Common myeloid progenitor, CD34-positive (primary cell): ENCODE results near the gene MND1.

Source experiments
- CTCF ChIA-PET: fragments of 350-600 bp; sonication (Branson Sonifier 250); formaldehyde crosslinking; loops from one replicate; lab custom pipeline; 2021; ENCODE audit warnings: antibody characterized with exemption; lab: Charles Lee
- POLR2A ChIA-PET: fragments of 350-600 bp; sonication (Branson Sonifier 250); formaldehyde crosslinking; loops from one replicate; lab custom pipeline; 2021; ENCODE audit warnings: antibody characterized with exemption; lab: Charles Lee
- DNase-seq, 3 donors: peaks; one replicate each; pipeline versions ENCODE4 v3.0.0 to v3.0.0-alpha.2; 2013
- H3K27ac ChIP-seq, 2 experiments: 1 replicate in 1 of 2; 2 replicates in 1 of 2; pipeline ENCODE4 v1.7.0; 2013; ENCODE audit warnings: inconsistent platforms in 2 of 2, low read length in 2 of 2, mild to moderate bottlenecking in 2 of 2, low read depth in 1 of 2, moderate library complexity in 1 of 2; ENCODE audit not compliant: severe bottlenecking in 2 of 2, insufficient read depth in 1 of 2, poor library complexity in 1 of 2
- H3K27me3 ChIP-seq, 5 experiments: replicated peaks in 2 of 5; 1 replicate in 3 of 5; 2 replicates in 2 of 5; pipeline versions ENCODE4 v1.6.1 to v1.7.0; 2013; ENCODE audit warnings: low read length in 4 of 5, mild to moderate bottlenecking in 2 of 5, moderate library complexity in 2 of 5, inconsistent platforms in 1 of 5; ENCODE audit not compliant: insufficient read depth in 5 of 5, control insufficient read depth in 4 of 5
- H3K36me3 ChIP-seq, 4 experiments: 1 replicate in 2 of 4; 2 replicates in 2 of 4; pipeline versions ENCODE4 v1.6.1 to v1.7.0; 2013; ENCODE audit warnings: low read length in 3 of 4, control low read depth in 1 of 4, mild to moderate bottlenecking in 1 of 4; ENCODE audit not compliant: control insufficient read depth in 4 of 4, insufficient read depth in 4 of 4
- H3K4me1 ChIP-seq, 4 experiments: 1 replicate in 3 of 4; 2 replicates in 1 of 4; pipeline versions ENCODE4 v1.6.1 to v1.7.1; 2013; ENCODE audit warnings: low read length in 3 of 4, mild to moderate bottlenecking in 3 of 4, control low read depth in 1 of 4, inconsistent platforms in 1 of 4, moderate library complexity in 1 of 4; ENCODE audit not compliant: control insufficient read depth in 4 of 4, insufficient read depth in 4 of 4; ENCODE audit errors: control extremely low read depth in 1 of 4
- H3K4me3 ChIP-seq, 7 experiments: 1 replicate in 4 of 7; 2 replicates in 3 of 7; pipeline versions ENCODE4 v1.5.1 to v1.7.0; 2013; ENCODE audit warnings: mild to moderate bottlenecking in 7 of 7, low read length in 6 of 7, moderate library complexity in 6 of 7, inconsistent platforms in 2 of 7, low read depth in 2 of 7, control low read depth in 1 of 7; ENCODE audit not compliant: insufficient read depth in 4 of 7, control insufficient read depth in 1 of 7; ENCODE audit errors: extremely low read depth in 1 of 7
- H3K9me3 ChIP-seq, 5 experiments: 1 replicate in 4 of 5; 2 replicates in 1 of 5; pipeline versions ENCODE4 v1.6.1 to v1.7.1; 2013; ENCODE audit warnings: low read length in 4 of 5, mild to moderate bottlenecking in 2 of 5, inconsistent platforms in 1 of 5, low read depth in 1 of 5, moderate library complexity in 1 of 5; ENCODE audit not compliant: control insufficient read depth in 4 of 5, insufficient read depth in 2 of 5; ENCODE audit errors: control extremely low read depth in 1 of 5
- WGBS: methylation state at CpG from one replicate; pipeline ENCODE4 v1.1.5; 2013; ENCODE audit not compliant: insufficient coverage; 5-methylcytosine and 5-hydroxymethylcytosine counted together

Gene MND1

DNA sequence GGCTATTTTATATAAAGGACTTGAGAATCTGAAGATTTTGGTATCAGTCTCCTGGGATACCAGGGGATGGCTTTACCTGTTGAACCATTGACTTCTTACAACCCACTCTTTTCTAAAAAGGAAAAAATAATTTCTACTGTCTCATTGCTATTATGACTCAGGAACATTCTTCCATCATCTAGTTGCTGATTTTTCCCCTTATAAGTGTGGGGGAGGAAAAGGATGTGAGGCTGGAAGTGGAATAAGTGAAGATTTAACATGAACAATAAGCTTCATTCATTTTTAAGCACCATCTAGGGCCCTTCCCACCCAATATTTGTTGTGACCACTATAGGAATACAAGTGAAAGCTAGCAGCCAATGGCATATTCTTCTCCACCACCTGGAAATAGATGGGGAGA, 10.6 kb upstream of the MND1 start:
- no peak overlapping the region for H3K4me3 ChIP-seq
- no peak overlapping the region for H3K27ac ChIP-seq
- DNase-seq = no peak
- H3K4me1 ChIP-seq = no peaks in the 10 kb centered on the region
- H3K27me3 ChIP-seq = no peaks in the 10 kb centered on the region
- POLR2A ChIA-PET = no interaction called here
- H3K36me3 ChIP-seq = no peaks in the 10 kb centered on the region
- CTCF ChIA-PET = no interaction called here
- no peaks in the 10 kb centered on the region for H3K9me3 ChIP-seq

DNA sequence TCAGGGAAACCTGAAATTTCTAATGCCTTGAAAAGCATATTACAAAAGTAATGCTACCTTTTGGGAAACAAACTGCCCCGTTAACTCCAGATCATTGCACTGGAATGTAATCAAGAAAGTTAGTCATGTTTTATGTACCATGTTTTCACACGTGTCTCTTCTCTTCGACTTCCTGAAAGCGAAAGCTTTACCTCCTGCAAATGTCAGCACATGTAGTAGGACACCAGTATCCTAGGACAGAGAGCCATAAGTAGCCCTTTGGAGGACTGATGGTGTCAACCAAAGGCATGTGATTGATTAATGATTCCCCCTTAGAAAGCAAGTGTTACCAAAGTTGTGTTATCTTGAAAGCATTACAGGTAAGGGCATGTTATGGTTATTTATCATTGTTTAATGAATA, 8.8 kb upstream of the MND1 start:
- ChIA-PET POLR2A (interaction anchor here (0.6 kb wide), 1 partner anchor 614 kb away, joined by 3 read pairs; no protein-coding TSS in a partner anchor), CTCF (interaction anchor here (1.0 to 1.3 kb wide), 2 partner anchors 10 to 29 kb away, joined by 3 to 4 read pairs; no protein-coding TSS in a partner anchor)
- H3K27me3 ChIP-seq = no peaks in the 10 kb centered on the region
- H3K36me3 ChIP-seq = no peaks in the 10 kb centered on the region
- H3K4me3 ChIP-seq = no peak overlapping the region
- 70% methylated on average over 2 of the region's 4 CpGs for WGBS
- no peaks in the 10 kb centered on the region for H3K9me3 ChIP-seq
- no peak overlapping the region for H3K27ac ChIP-seq
- H3K4me1 ChIP-seq = no peaks in the 10 kb centered on the region
- DNase-seq = no peak

DNA sequence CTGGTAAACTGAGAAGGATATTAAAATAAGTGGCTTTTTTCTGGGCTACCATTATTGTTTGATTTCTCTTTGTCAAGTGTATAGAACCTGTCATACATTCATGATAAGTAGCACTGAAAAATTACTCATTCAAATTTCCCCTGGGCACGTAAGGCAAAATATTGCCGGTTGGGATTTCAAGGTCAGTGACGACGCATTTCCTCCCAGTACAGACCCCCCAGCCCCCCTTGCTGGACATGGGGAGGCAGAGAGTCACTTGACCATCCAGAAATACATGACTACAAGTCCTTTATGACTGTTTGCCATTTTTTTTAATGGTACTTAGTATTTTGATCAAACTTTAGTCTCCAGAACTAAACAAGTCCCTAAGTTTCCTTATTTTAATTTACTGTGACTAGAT, 6.8 kb upstream of the MND1 start:
- Histone ChIP-seq H3K36me3 (no peaks in the 10 kb centered on the region), H3K27me3 (no peaks in the 10 kb centered on the region), H3K27ac (no peak overlapping the region), H3K9me3 (no peaks in the 10 kb centered on the region), H3K4me1 (peaks cover 6 to 14% (median 10%) of the 10 kb centered on the region in 4 experiments), H3K4me3 (no peak overlapping the region)
- WGBS = no CpG with 5 or more reads among the region's 4 CpGs
- no peak for DNase-seq
- ChIA-PET POLR2A (no interaction called here), CTCF (interaction anchor here (1.3 to 2.0 kb wide), 3 partner anchors 182 to 297 kb away, joined by 3 to 7 read pairs (median 3); no protein-coding TSS in a partner anchor)

DNA sequence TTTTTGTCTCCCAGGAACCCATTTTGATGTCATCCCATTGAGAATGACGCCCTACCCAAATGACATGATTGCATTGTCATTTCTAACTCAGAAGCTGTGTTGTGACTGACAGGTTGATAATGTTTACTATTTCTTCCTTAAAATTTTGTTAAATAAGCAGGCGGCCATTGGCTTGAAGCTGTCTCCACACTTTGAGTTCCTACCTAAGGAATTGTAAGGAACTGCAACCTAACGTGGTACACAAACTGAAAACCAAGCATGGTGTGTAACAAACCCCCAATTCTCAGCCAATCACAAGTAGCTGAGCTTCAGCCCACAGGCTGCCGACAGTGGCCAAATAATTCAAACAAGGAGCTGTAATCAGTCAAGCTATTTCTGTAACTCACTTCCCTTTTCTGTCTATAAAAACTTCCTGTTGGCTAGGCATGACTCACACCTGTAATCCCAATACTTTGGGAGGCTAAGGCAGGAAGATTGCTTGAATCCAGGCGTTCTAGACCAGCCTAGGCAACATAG, 2.9 kb upstream of the MND1 start:
- no peaks in the 10 kb centered on the region for H3K36me3 ChIP-seq
- ChIA-PET CTCF (interaction anchor here (0.6 to 6.9 kb wide), 8 partner anchors 86 to 408 kb away, joined by 3 to 62 read pairs (median 4); partner anchors contain the start of gene TMEM131L), POLR2A (interaction anchor here (1.4 kb wide), 1 partner anchor 15 kb away, joined by 4 read pairs; no protein-coding TSS in a partner anchor)
- no peak overlapping the region for H3K27ac ChIP-seq
- H3K4me3 ChIP-seq = peak overlapping the region in 3 of 7 experiments; percentile 5 to 19 (median 14)
- peak; percentile 58 to 83 (median 76) for DNase-seq
- WGBS = 0% methylated on average over 2 of the region's 5 CpGs
- no peaks in the 10 kb centered on the region for H3K27me3 ChIP-seq
- H3K9me3 ChIP-seq = no peaks in the 10 kb centered on the region
- peaks cover 12 to 28% (median 21%) of the 10 kb centered on the region in 4 experiments for H3K4me1 ChIP-seq

- CTCF ChIA-PET = interaction anchor here (0.7 to 6.9 kb wide), 9 partner anchors 13 to 407 kb away, joined by 3 to 62 read pairs (median 4); partner anchors contain the start of gene TMEM131L
- no peaks in the 10 kb centered on the region for H3K9me3 ChIP-seq
- peaks cover 12 to 30% (median 21%) of the 10 kb centered on the region in 4 experiments for H3K4me1 ChIP-seq
- H3K27ac ChIP-seq = no peak overlapping the region
- POLR2A ChIA-PET = no interaction called here
- 92% methylated on average over 6 of the region's 6 CpGs for WGBS
- no peak for DNase-seq
- H3K27me3 ChIP-seq = no peaks in the 10 kb centered on the region
- H3K36me3 ChIP-seq = no peaks in the 10 kb centered on the region
- no peak overlapping the region for H3K4me3 ChIP-seq
Observed at GRCh38 chr4:153342751-153343552, 1.5 kb upstream of the MND1 start.

DNA sequence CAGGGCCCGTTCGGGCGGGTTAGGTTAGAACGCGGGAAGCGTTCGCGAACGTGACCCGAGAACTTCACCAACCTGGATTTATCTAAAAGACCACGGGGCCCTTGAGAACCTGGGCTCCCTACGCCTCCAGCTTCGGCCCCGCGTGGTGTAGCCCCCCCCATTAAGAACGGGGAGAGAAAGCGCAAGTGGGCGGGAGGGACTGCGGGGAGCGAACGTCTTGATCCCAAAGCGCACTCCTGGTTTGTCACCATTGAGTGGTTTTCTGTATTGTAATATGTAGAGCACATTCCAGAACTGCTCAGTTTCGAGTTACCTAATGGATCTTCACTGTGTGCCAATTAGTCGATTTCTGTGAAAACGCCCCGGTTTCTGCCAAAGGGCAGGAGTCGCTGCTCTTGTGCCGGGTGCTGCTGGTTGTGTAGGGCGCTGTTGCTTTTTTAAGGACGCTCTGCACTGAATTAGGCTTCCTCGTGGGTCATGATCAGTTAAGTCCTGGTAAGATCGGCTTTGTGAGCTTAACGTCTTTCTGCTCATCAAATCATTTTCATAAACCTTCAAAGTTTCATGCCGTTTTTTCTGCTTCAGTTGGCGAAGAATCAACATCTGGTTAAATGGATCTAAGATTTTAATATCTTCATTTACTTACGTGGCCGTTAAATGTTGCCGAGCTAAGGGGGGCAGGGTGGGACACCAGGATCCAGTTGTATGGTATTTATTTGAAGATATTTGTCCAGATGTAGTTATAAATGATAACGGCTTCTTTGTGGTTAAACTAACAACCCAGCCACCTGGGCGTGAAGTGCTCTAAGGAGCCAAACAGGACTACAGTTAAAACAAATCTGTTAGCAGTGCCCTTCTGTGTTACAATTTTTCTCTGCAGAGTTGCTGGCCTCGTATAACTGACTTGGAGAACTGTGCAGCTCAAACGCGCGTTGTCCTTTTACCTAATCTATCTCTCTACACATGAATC, 809 bp downstream of the MND1 start:
- no peaks in the 10 kb centered on the region for H3K9me3 ChIP-seq
- under 1% methylated on average over 34 of the region's 44 CpGs for WGBS
- peak overlapping the region; percentile 82 to 96 (median 93) for H3K4me3 ChIP-seq
- ChIA-PET POLR2A (no interaction called here), CTCF (interaction anchor here (0.9 to 6.9 kb wide), 16 partner anchors 10 to 552 kb away, joined by 3 to 62 read pairs (median 3); partner anchors contain the start of gene TMEM131L)
- peak; percentile 54 to 76 (median 65) for DNase-seq
- H3K4me1 ChIP-seq = peaks cover 12 to 30% (median 21%) of the 10 kb centered on the region in 4 experiments
- H3K27ac ChIP-seq = peak overlapping the region in 1 of 2 experiments; percentile 50
- H3K27me3 ChIP-seq = no peaks in the 10 kb centered on the region
- H3K36me3 ChIP-seq = peaks cover 0 to 6% (median 0%) of the 10 kb centered on the region in 4 experiments
